ENCODE results near the gene UBE3B. TPM values are rescaled to one million over a fixed set of nuclear protein-coding genes. Genes with fewer than 3 reads are reported as not detected.

Gene UBE3B
- polyA plus RNA-seq, 3 donors: 8.0 to 15.1 (median 12.5) TPM

DNA sequence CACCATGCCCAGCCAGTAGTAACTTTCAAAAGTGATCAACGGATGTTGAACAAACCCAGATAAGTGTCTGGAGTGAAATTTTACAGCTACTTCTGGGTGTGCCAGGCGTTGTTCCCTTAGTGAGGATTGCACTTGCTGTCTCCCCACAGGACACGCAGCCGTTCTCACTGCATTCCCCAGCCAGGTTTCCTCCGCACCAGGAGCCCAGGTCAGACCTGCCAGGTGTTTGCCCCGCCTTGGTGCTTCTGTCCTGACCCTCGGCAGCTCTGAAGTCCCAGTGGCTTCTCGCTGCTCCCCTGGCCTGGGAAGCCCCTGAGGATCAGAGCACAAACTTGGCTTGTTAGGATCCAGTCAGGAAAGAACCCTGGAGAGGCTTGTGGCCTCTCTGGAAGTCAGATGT is 59.7 kb downstream of the UBE3B start:
- WGBS, 3 donors: 91% methylated on average over 8 of the region's 8 CpGs
- no peak overlapping the region for H3K27ac ChIP-seq (ENCODE audit: low read depth, low read length)

GRCh38 chr12:109538191-109538863 is 60.9 kb downstream of the UBE3B start:
- no peak overlapping the region for H3K27ac ChIP-seq (ENCODE audit: low read depth, low read length)

GRCh38 chr12:109539508-109539907 is 62.1 kb downstream of the UBE3B start:
- WGBS, 3 donors: 71 to 89% (median 85%) methylated on average over 9 of the region's 9 CpGs
- no peak overlapping the region for H3K27ac ChIP-seq (ENCODE audit: low read depth, low read length)

More at GRCh38 chr12:109538191-109538863, 60.9 kb downstream of the UBE3B start:
- WGBS, 3 donors: 79 to 81% (median 80%) methylated on average over 16 of the region's 16 CpGs

GRCh38 chr12:109540526-109541412 is 63.3 kb downstream of the UBE3B start:
- WGBS, 3 donors: 84 to 95% (median 93%) methylated on average over 16 of the region's 16 CpGs

DNA sequence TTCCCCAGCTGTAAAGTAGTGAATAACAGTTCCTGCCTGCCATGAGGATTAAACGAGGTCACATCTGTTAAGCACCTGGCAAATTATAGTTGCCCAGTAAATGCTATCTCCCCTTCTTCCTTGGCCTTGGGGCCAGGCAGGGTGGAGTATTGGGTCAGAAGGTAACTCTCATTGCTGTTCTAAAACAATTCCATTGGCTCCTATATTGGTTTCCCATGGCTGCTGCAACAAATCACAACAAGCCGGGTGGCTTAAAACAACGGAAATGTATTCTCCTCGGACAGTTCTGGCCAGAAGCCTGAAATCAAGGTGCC is 63.9 kb downstream of the UBE3B start:
- H3K27ac ChIP-seq (ENCODE audit: low read depth, low read length): no peak overlapping the region
- 40 to 82% (median 81%) methylated on average over 4 of the region's 4 CpGs for WGBS, 3 donors

More at GRCh38 chr12:109540526-109541412, 63.3 kb downstream of the UBE3B start:
- H3K27ac ChIP-seq (ENCODE audit: low read depth, low read length): no peak overlapping the region

DNA sequence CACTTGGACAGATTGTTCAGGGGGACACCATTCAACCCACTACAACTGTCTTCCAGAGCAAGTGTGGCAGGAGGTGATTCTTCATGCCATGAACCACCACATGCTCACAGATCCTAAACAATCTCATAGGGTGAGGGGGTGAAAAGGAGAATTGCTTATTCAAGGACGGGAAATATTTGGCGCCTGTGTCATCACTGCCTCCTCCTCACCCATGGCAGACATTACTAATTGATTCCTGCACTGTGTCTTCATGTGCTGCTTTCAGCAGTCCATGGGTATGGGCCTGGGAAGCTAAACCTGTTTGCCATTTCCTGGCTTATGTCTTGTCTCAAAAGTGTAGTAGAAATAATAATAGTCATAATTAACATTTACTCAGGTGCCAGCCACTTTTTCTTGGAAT is 64.6 kb downstream of the UBE3B start:
- no peak overlapping the region for H3K27ac ChIP-seq (ENCODE audit: low read depth, low read length)
- 78 to 90% (median 81%) methylated on average over 2 of the region's 2 CpGs for WGBS, 3 donors

DNA sequence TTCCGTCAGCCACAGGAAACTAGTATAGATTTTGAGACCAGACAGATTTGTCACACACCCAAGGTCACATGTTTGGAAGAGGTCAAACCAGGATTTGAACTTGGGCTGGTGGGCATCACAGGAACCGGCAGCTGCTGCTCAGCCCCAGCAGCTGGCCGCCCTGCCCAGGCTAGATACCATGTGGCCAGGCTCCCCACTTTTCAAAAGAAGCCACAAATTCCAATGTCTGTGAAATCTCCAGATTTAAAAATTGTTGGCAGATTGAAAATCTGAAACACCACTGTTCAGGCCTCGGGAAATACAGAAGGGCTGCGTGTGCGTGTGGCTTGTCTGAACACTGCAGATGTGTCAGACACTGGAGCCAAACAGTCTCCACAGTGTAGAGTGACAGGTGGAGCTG is 65.4 kb downstream of the UBE3B start:
- no peak overlapping the region for H3K27ac ChIP-seq (ENCODE audit: low read depth, low read length)
- 86 to 93% (median 91%) methylated on average over 6 of the region's 6 CpGs for WGBS, 3 donors

- H3K27ac ChIP-seq (ENCODE audit: low read depth, low read length): no peak overlapping the region
- 35 to 56% (median 40%) methylated on average over 7 of the region's 7 CpGs for WGBS, 3 donors
Measured at GRCh38 chr12:109544955-109545531, 67.6 kb downstream of the UBE3B start.

- WGBS, 3 donors: 57 to 67% (median 65%) methylated on average over 5 of the region's 5 CpGs
- H3K27ac ChIP-seq (ENCODE audit: low read depth, low read length): no peak overlapping the region
Measured at GRCh38 chr12:109545826-109546225, 68.4 kb downstream of the UBE3B start.

DNA sequence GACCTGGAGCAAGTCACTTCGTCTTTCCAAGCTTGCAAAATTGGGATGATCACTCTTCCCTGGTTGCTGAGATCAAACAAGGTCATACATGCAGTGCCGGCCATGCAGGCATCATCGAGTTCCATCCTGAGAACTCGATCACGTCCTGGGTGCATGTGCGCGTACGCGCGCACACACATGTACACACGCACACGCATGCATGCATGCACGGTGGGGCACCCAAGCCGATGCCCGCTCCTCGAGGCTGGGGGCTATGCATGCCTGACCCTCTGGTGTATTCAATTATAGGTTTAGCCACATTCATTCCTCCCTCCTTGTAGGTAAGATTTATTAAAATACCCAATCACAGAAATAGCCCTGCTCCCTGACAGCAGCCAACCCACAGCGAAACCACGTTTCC is 69.9 kb downstream of the UBE3B start:
- H3K27ac ChIP-seq (ENCODE audit: low read depth, low read length): no peak overlapping the region
- WGBS, 3 donors: 88 to 89% (median 89%) methylated on average over 18 of the region's 18 CpGs

DNA sequence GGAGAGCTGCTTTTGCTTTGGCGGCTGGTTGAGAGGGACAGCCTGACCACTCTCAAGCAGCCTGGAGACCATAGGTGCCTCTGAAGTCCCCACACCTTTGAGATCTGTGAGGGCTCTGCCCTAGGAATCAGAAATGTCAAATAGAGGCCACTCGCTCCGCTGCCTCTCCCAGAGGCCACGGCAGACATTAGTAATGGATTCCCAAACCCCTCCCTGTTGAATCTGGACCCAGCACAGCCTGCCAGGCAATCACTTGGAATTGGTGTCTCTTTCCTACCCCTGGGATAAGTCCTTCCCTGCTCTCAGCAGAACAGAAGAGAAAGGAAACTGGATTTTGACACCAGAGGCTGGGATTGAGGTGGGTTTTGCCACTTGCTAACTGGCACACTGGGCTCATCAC is 70.8 kb downstream of the UBE3B start:
- no peak overlapping the region for H3K27ac ChIP-seq (ENCODE audit: low read depth, low read length)
- WGBS, 3 donors: 71 to 79% (median 73%) methylated on average over 4 of the region's 4 CpGs

GRCh38 chr12:109549613-109550270 is 72.3 kb downstream of the UBE3B start:
- 37 to 44% (median 40%) methylated on average over 15 of the region's 15 CpGs for WGBS, 3 donors
- no peak overlapping the region for H3K27ac ChIP-seq (ENCODE audit: low read depth, low read length)

DNA sequence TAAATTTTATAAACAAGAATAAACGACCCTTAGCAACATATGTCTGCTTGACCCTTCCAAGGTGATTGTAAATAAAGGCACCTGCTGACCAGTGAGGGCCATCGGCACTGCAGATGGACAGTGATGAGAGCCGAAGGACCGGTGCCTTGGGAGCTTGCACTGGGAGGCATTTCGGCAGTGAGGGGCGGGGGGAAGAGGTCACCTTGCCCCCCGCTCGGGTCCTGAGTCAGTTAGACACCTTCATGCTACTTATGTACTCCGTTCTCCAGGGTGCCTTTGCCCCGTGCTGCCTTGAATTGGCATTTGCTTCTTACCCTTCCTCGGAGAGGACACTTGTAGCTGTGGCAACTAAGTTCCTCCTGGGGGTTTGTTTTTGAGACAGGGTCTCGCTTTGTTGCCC is 72.8 kb downstream of the UBE3B start:
- no peak overlapping the region for H3K27ac ChIP-seq (ENCODE audit: low read depth, low read length)
- 63 to 65% (median 65%) methylated on average over 12 of the region's 12 CpGs for WGBS, 3 donors

- WGBS, 3 donors: 83 to 93% (median 85%) methylated on average over 6 of the region's 6 CpGs
- H3K27ac ChIP-seq (ENCODE audit: low read depth, low read length): no peak overlapping the region
Measured at GRCh38 chr12:109551108-109551507, 73.7 kb downstream of the UBE3B start.

DNA sequence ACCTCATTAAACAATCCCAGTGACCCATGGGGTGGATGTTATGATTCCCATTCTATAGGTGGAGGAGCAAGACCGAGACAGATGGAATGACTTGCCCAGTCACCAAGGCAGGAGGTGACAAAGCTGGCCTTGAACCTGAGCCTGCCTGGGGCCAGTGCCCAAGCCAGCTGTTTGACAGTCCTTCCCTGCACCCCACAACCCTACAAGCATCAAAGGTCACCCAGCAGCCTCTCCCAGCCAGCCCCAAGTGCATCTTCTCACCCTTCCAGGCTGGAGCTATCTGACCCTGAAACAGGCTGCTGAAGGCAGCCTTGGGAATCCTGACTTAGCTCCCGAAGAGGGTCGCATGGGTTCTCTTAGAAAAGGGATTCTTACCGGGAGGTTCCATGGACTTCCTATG is 75.5 kb downstream of the UBE3B start:
- WGBS, 3 donors: 60 to 69% (median 68%) methylated on average over 4 of the region's 4 CpGs
- H3K27ac ChIP-seq (ENCODE audit: low read depth, low read length): no peak overlapping the region

GRCh38 chr12:109553483-109553882 is 76.0 kb downstream of the UBE3B start:
- 76 to 81% (median 81%) methylated on average over 7 of the region's 7 CpGs for WGBS, 3 donors
- no peak overlapping the region for H3K27ac ChIP-seq (ENCODE audit: low read depth, low read length)

GRCh38 chr12:109553906-109554500 is 76.6 kb downstream of the UBE3B start:
- WGBS, 3 donors: 25 to 61% (median 55%) methylated on average over 16 of the region's 16 CpGs
- no peak overlapping the region for H3K27ac ChIP-seq (ENCODE audit: low read depth, low read length)

GRCh38 chr12:109554761-109555160 is 77.3 kb downstream of the UBE3B start:
- 27 to 78% (median 71%) methylated on average over 6 of the region's 6 CpGs for WGBS, 3 donors
- no peak overlapping the region for H3K27ac ChIP-seq (ENCODE audit: low read depth, low read length)
